Measurements from ENCODE around the gene GINS3. TPM values are rescaled to one million over a fixed set of nuclear protein-coding genes. Genes with fewer than 3 reads are reported as not detected.
"Not testable (repeated sequence)": the region's sequence is repeated elsewhere in the genome, so short reads cannot be mapped to it uniquely, and the experiment has no call there.

GINS3 gene
- polyA plus RNA-seq, 1 experiment: 4.6 TPM

GRCh38 chr16:58402796-58403195, 10.5 kb downstream of the GINS3 start:
- H3K4me3 ChIP-seq (ENCODE audit: low read depth, low read length): no peak overlapping the region
- H3K27me3 ChIP-seq (ENCODE audit: control insufficient read depth, insufficient read depth, low read length): no peaks in the 10 kb centered on the region
- DNase-seq (ENCODE audit: low read depth): no peak
- H3K36me3 ChIP-seq (ENCODE audit: control insufficient read depth, insufficient read depth, low read length): no peaks in the 10 kb centered on the region
- TF ChIP-seq CTCF (IDR thresholded peaks at IDR 0.05; ENCODE audit: insufficient read depth, low read depth, low read length): no peak
- ChIA-PET POLR2A (no interaction called here), CTCF (interaction anchor here (1.1 to 1.2 kb wide), 2 partner anchors 11 to 86 kb away, joined by 3 read pairs; no protein-coding TSS in a partner anchor)

GRCh38 chr16:58409316-58409973, 17.2 kb downstream of the GINS3 start:
- POLR2A ChIA-PET: no interaction called here
- CTCF ChIA-PET: interaction anchor here (0.6 to 0.8 kb wide), 3 partner anchors 47 to 189 kb away, joined by 3 to 9 read pairs (median 4); no protein-coding TSS in a partner anchor
- DNase-seq (ENCODE audit: low read depth): peak; percentile 15

GRCh38 chr16:58411336-58411735, 19.1 kb downstream of the GINS3 start:
- H3K27me3 ChIP-seq (ENCODE audit: control insufficient read depth, insufficient read depth, low read length): no peaks in the 10 kb centered on the region
- CTCF ChIA-PET: no interaction called here
- no peaks in the 10 kb centered on the region for H3K36me3 ChIP-seq (ENCODE audit: control insufficient read depth, insufficient read depth, low read length)
- no peak for TF ChIP-seq CTCF (IDR thresholded peaks at IDR 0.05; ENCODE audit: insufficient read depth, low read depth, low read length)
- no peak overlapping the region for H3K4me3 ChIP-seq (ENCODE audit: low read depth, low read length)
- DNase-seq (ENCODE audit: low read depth): no peak
- POLR2A ChIA-PET: no interaction called here

More at GRCh38 chr16:58409316-58409973, 17.2 kb downstream of the GINS3 start:
- no peaks in the 10 kb centered on the region for H3K36me3 ChIP-seq (ENCODE audit: control insufficient read depth, insufficient read depth, low read length)
- no peak overlapping the region for H3K4me3 ChIP-seq (ENCODE audit: low read depth, low read length)
- no peaks in the 10 kb centered on the region for H3K27me3 ChIP-seq (ENCODE audit: control insufficient read depth, insufficient read depth, low read length)
- TF ChIP-seq CTCF (IDR thresholded peaks at IDR 0.05; ENCODE audit: insufficient read depth, low read depth, low read length): no peak

- Histone ChIP-seq H3K27me3 (ENCODE audit: control insufficient read depth, insufficient read depth, low read length) (no peaks in the 10 kb centered on the region), H3K4me3 (ENCODE audit: low read depth, low read length) (no peak overlapping the region), H3K36me3 (ENCODE audit: control insufficient read depth, insufficient read depth, low read length) (no peaks in the 10 kb centered on the region)
- CTCF ChIA-PET: no interaction called here
- no peak for DNase-seq (ENCODE audit: low read depth)
- TF ChIP-seq CTCF (IDR thresholded peaks at IDR 0.05; ENCODE audit: insufficient read depth, low read depth, low read length): no peak
- POLR2A ChIA-PET: no interaction called here
Measured at GRCh38 chr16:58411736-58412614, 19.7 kb downstream of the GINS3 start.

GRCh38 chr16:58412615-58412970, 20.3 kb downstream of the GINS3 start:
- H3K4me3 ChIP-seq (ENCODE audit: low read depth, low read length); H3K27me3 ChIP-seq (ENCODE audit: control insufficient read depth, insufficient read depth, low read length); POLR2A ChIA-PET; DNase-seq (ENCODE audit: low read depth); CTCF ChIA-PET; H3K36me3 ChIP-seq (ENCODE audit: control insufficient read depth, insufficient read depth, low read length): not testable (repeated sequence)
